OCI-LY7 (cell line): ENCODE data around the gene PUM2. TPM values are rescaled to one million over a fixed set of nuclear protein-coding genes. Genes with fewer than 3 reads are reported as not detected.

Source experiments
- BruUV-seq: library from RNA; stranded (reverse); fragments of 400-500 nt; replicated peaks from 2 replicates; lab custom pipeline; 2021; lab: Mats Ljungman, UMichigan
- CTCF ChIA-PET: fragments of 300-600 bp; sonication (Branson Sonifier 250); formaldehyde crosslinking; loops from one replicate; lab custom pipeline; 2022; ENCODE audit warnings: antibody characterized with exemption; ENCODE audit not compliant: unreplicated experiment; lab: Charles Lee
- POLR2A ChIA-PET: fragments of 300-600 bp; sonication (Branson Sonifier 250); formaldehyde crosslinking; loops from one replicate; lab custom pipeline; 2022; ENCODE audit warnings: antibody characterized with exemption; lab: Charles Lee
- DNase-seq: peaks from one replicate; pipeline ENCODE4 v3.0.0-alpha.2; 2015; ENCODE audit warnings: low spot score
- H2AFZ ChIP-seq: fragments of 200-600 bp; sonication (generic), shearing (Covaris generic); 2 replicates; pipeline ENCODE4 v1.6.1; 2014; ENCODE audit warnings: mild to moderate bottlenecking, antibody characterized with exemption, low read length, moderate library complexity
- H3K27ac ChIP-seq: fragments of 200-600 bp; sonication (generic); 2 replicates; pipeline ENCODE4 v1.5.1; 2014; ENCODE audit warnings: mixed run types, low read depth, mild to moderate bottlenecking, moderate library complexity, low read length, inconsistent platforms; ENCODE audit not compliant: poor library complexity, severe bottlenecking
- H3K36me3 ChIP-seq: fragments of 200-600 bp; sonication (generic); 2 replicates; pipeline ENCODE4 v1.6.1; 2014; ENCODE audit warnings: mild to moderate bottlenecking, antibody characterized with exemption, low read length, moderate library complexity, mixed read lengths; ENCODE audit not compliant: insufficient read depth
- H3K4me1 ChIP-seq: fragments of 200-600 bp; sonication (generic); 2 replicates; pipeline ENCODE4 v1.5.1; 2014; ENCODE audit warnings: mild to moderate bottlenecking, low read length; ENCODE audit not compliant: insufficient read depth, poor library complexity, severe bottlenecking
- H3K4me2 ChIP-seq: fragments of 200-600 bp; sonication (generic); 2 replicates; pipeline ENCODE4 v1.6.1; 2014; ENCODE audit warnings: mild to moderate bottlenecking, low read length
- H3K4me3 ChIP-seq: fragments of 200-600 bp; sonication (generic); 2 replicates; pipeline ENCODE4 v1.5.1; 2014; ENCODE audit warnings: mild to moderate bottlenecking, low read depth, low read length; ENCODE audit not compliant: poor library complexity, severe bottlenecking
- H3K79me2 ChIP-seq: fragments of 200-600 bp; sonication (generic); 2 replicates; pipeline ENCODE4 v1.6.1; 2016; ENCODE audit warnings: low read depth, mild to moderate bottlenecking, low read length, moderate library complexity, mixed read lengths; ENCODE audit not compliant: insufficient read depth
- H3K9me2 ChIP-seq: fragments of 200-600 bp; sonication (generic); 2 replicates; pipeline ENCODE4 v1.6.1; 2016; ENCODE audit warnings: mild to moderate bottlenecking, low read length, mixed read lengths; ENCODE audit not compliant: insufficient read depth
- H3K9me3 ChIP-seq: fragments of 200-600 bp; sonication (generic); 2 replicates; pipeline ENCODE4 v1.6.1; 2014; ENCODE audit warnings: mild to moderate bottlenecking, mixed run types, low read length, mixed read lengths
- H4K20me1 ChIP-seq: fragments of 200-600 bp; sonication (generic); 2 replicates; pipeline ENCODE4 v1.6.1; 2014; ENCODE audit warnings: mild to moderate bottlenecking, antibody characterized with exemption, low read length, moderate library complexity, mixed read lengths; ENCODE audit not compliant: insufficient read depth
- CTCF ChIP-seq: fragments of 200-600 bp; sonication (generic); conservative IDR thresholded peaks from 2 replicates; pipeline ENCODE4 v1.5.1; 2014; ENCODE audit warnings: mild to moderate bottlenecking, antibody characterized with exemption, low read length, moderate library complexity, mixed read lengths
- EZH2phosphoT487 ChIP-seq: fragments of 200-600 bp; sonication (generic); IDR thresholded peaks from 2 replicates; pipeline ENCODE4 v1.6.1; 2018; ENCODE audit warnings: low read depth, borderline replicate concordance, mild to moderate bottlenecking, mixed run types, antibody characterized with exemption, low read length, moderate library complexity, mixed read lengths
- intact Hi-C: fragments of 100-400 bp; cut with micrococcal nuclease; formaldehyde crosslinking; loops from one replicate; pipeline ENCODE4 v1.10.0; 2022; ENCODE audit not compliant: unreplicated experiment
- total RNA-seq, 2 experiments: library from RNA; depleted of rRNA in 1 of 2; stranded (reverse); fragments of >200 nt in 1 of 2; shearing (Covaris generic) in 1 of 2; gene quantifications; 2 replicates each; pipeline ENCODE4 v1.2.3, GENCODE V29; 2014 to 2022

PUM2 gene
- total RNA-seq, 2 experiments from 2014 or later = 48.2 to 122 TPM

GRCh38 chr2:20226152-20226545 lies 124.5 kb downstream of the PUM2 start:
- Histone ChIP-seq H3K4me2 (no peak overlapping the region), H3K36me3 (no peaks in the 10 kb centered on the region), H2AFZ (no peak overlapping the region), H4K20me1 (no peaks in the 10 kb centered on the region), H3K4me3 (no peak overlapping the region), H3K9me2 (no peaks in the 10 kb centered on the region), H3K4me1 (peaks cover 6% of the 10 kb centered on the region), H3K9me3 (no peaks in the 10 kb centered on the region), H3K79me2 (no peaks in the 10 kb centered on the region), H3K27ac (no peak overlapping the region)
- intact Hi-C loops = loop anchor here (10.0 kb wide), 1 partner anchor 91 kb away; no protein-coding TSS in a partner anchor
- ChIA-PET POLR2A (no interaction called here), CTCF (no interaction called here)
- TF ChIP-seq CTCF = no peak
- TF ChIP-seq EZH2phosphoT487 = no peak
- no peak for DNase-seq
- no TSS peak for BruUV-seq

DNA sequence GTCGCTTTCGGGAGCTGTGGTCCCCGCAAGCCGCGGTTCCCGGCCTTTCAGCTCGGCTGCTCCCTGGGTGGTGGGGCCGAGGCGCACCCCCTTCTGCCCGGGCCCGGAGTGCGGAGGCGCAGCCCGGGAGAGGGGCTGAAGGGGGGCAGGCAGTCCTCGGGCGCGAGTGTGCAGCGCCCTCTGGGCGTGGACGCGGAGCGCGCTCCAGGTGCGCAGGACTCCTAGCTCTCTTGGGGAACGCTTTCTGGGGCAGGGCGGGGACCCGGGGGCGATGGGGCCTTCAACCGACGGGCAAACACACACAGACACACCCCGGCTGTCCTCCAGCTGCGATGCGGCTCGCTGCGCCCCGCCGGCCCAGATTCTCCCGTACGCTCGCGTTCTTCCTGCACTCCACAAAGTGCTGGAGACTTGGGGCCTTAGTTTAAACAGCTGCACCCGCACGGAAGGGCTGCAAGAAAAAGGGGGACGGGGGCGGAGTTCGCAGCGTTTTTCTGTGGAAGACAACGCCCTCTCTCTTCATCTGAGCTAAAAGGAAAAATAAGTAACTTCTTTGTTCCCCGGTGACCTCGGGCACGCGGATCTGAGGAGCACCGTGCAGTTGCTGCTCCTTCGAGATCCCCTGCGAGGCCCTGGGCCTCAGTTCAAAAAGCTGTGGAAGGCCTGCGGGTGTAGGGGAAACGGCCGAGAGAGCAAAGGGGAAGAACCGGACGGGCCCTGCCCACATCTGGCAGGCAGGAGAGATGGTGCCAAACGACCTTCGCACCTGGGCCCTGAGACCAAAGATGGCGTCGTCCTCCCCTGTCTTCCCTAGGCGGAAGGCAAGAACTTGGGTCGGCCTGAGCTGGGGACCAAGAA lies 125.1 kb downstream of the PUM2 start:
- peak; percentile 29 for DNase-seq
- CTCF ChIA-PET = no interaction called here
- POLR2A ChIA-PET = no interaction called here

More for the DNA sequence above, 125.1 kb downstream of the PUM2 start:
- H3K4me2 ChIP-seq = peak overlapping the region; percentile 52; the same call in 1 of the 2 replicates
- no peaks in the 10 kb centered on the region for H3K36me3 ChIP-seq
- BruUV-seq = no TSS peak
- H2AFZ ChIP-seq = no peak overlapping the region
- H3K9me2 ChIP-seq = no peaks in the 10 kb centered on the region
- no peaks in the 10 kb centered on the region for H3K9me3 ChIP-seq
- H4K20me1 ChIP-seq = no peaks in the 10 kb centered on the region
- H3K4me1 ChIP-seq = peaks cover 6% of the 10 kb centered on the region
- TF ChIP-seq CTCF (peak; percentile 65), EZH2phosphoT487 (no peak)
- intact Hi-C loops = loop anchor here (10.0 kb wide), 1 partner anchor 91 kb away; no protein-coding TSS in a partner anchor
- H3K79me2 ChIP-seq = no peaks in the 10 kb centered on the region
- H3K27ac ChIP-seq = no peak overlapping the region
- no peak overlapping the region for H3K4me3 ChIP-seq
